NT2/D1 (cell line): ENCODE data around the gene USP11.

Source experiments
- YY1 ChIP-seq: IDR thresholded peaks from 2 replicates; pipeline ENCODE4 v1.6.1; 2011; ENCODE audit not compliant: insufficient read length, insufficient read depth
- ZNF274 ChIP-seq: IDR thresholded peaks from 2 replicates; pipeline ENCODE4 v1.6.1; 2011; ENCODE audit warnings: mild to moderate bottlenecking, low read depth, low read length

DNA sequence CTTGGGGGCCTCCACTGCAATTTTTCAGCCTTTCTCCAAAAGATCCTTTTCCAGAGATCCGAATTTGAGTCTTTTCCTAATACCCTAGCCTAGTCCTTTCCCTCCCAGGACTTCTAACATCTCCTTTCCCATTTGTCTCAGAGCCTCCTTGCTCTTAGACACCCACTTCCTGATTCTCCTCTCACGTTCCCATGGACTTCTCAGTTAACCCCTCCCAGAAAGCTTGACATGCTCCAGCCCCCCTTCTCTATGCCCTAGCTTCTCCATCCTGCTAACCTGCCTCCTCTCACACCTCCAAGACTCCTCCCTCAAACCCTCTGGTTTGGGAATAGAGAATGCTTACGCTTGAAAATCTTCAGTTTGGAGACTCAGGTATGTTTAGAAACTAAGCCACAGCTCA lies 36.7 kb upstream of the USP11 start:
- TF ChIP-seq ZNF274, result no peak
- no peak for TF ChIP-seq YY1
